NOMO-1 (cell line): Measurements from ENCODE around the gene PPAT.

Experiments
- DNase-seq, 2 experiments: peaks; one replicate each; lab custom pipeline; 2025; ENCODE audit not compliant: unreplicated experiment in 2 of 2; lab: John Stamatoyannopoulos, UW

Gene PPAT

GRCh38 chr4:56438766-56439165, 3.4 kb upstream of the PPAT start:
- DNase-seq, result no peak

- peak; percentile 23 to 26 for DNase-seq
These were observed 746 bp downstream of the PPAT start for GRCh38 chr4:56434599-56435139.

- DNase-seq, result no peak
These were observed 2.1 kb downstream of the PPAT start for GRCh38 chr4:56433280-56433679.

- DNase-seq, result no peak
These were observed 5.2 kb downstream of the PPAT start for GRCh38 chr4:56430203-56430602.

GRCh38 chr4:56427179-56427578, 8.2 kb downstream of the PPAT start:
- DNase-seq, result no peak

GRCh38 chr4:56426273-56426672, 9.1 kb downstream of the PPAT start:
- no peak for DNase-seq

GRCh38 chr4:56425518-56425917, 9.9 kb downstream of the PPAT start:
- no peak for DNase-seq

- peak in 1 of 2 experiments; percentile 11 for DNase-seq
These were observed 10.5 kb downstream of the PPAT start for GRCh38 chr4:56424697-56425514.

GRCh38 chr4:56424176-56424575, 11.2 kb downstream of the PPAT start:
- DNase-seq, result no peak

- no peak for DNase-seq
These were observed 18.0 kb downstream of the PPAT start for GRCh38 chr4:56417396-56417795.

- DNase-seq, result no peak
These were observed 19.1 kb downstream of the PPAT start for GRCh38 chr4:56416349-56416748.

GRCh38 chr4:56414135-56414670, 21.2 kb downstream of the PPAT start:
- DNase-seq, result no peak

- DNase-seq, result no peak
These were observed 25.0 kb downstream of the PPAT start for GRCh38 chr4:56410247-56411062.

- DNase-seq, result no peak
These were observed 25.8 kb downstream of the PPAT start for GRCh38 chr4:56409511-56410090.

GRCh38 chr4:56408978-56409377, 26.4 kb downstream of the PPAT start:
- DNase-seq, result no peak

GRCh38 chr4:56406151-56406550, 29.3 kb downstream of the PPAT start:
- no peak for DNase-seq

GRCh38 chr4:56405016-56405415, 30.4 kb downstream of the PPAT start:
- DNase-seq, result no peak

GRCh38 chr4:56400560-56400959, 34.9 kb downstream of the PPAT start:
- DNase-seq, result no peak

GRCh38 chr4:56391270-56391669, 44.1 kb downstream of the PPAT start:
- no peak for DNase-seq

GRCh38 chr4:56389558-56389957, 45.9 kb downstream of the PPAT start:
- no peak for DNase-seq

- peak in 1 of 2 experiments; percentile 8 for DNase-seq
These were observed 47.1 kb downstream of the PPAT start for GRCh38 chr4:56388306-56388705.
